Stimulated activated naive CD8-positive, alpha-beta T cell treated with anti-CD3 and anti-CD28 coated beads, Interleukin-15, Interleukin-2, amounts not matched to agents 100 U/mL and 50 U/mL, for 24 hours (primary cell): ENCODE data around the gene ITGA1.

Experiments
- ATAC-seq: fragments of 150-1000 bp; cut with Tn5 transposase; one replicate; pipeline ENCODE4 v1.10.0; 2021
- DNase-seq: peaks from one replicate; pipeline ENCODE4 v3.0.0; 2021

ITGA1 gene

DNA sequence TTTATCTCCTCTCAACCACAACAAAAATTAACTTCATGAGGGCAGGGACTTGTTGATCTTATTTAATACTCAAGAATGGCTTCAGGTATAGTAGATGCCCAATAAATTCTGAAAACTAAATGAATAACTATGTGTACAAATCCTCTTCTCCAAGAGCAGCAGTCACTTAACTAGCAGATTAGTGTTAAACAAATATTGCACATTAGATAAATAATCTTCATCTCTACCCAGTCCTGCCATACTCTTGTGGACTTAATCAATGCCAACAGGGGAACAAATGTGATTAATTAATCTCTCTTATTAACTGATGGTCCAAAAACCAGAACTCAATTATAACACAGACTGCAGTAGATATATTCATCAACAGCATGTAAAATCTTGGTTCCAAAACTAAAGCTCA, 15.0 kb upstream of the ITGA1 start:
- no peak for ATAC-seq

DNA sequence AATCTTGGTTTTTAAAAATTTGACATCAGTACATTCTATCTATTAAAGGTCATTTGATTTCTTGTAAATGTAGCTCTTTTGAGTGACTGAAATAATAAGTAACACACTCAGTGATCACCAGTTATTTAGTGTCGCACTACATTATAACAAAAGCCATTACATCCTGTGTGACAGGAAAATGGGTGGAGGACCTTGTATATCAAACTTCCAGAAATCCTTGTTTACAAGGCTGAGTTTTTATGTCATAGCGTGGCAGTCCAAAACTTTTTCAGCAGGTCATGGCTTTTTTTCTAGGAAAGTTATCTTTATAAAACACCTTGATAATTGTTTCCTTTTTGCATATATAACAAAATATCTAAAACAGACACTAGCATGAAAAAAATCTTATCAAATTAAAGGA, 14.4 kb upstream of the ITGA1 start:
- DNase-seq (no peak), ATAC-seq (no peak)

More for the DNA sequence above, 15.0 kb upstream of the ITGA1 start:
- no peak for DNase-seq

GRCh38 chr5:52774005-52774410, 13.7 kb upstream of the ITGA1 start:
- ATAC-seq: no peak
- DNase-seq: no peak

DNA sequence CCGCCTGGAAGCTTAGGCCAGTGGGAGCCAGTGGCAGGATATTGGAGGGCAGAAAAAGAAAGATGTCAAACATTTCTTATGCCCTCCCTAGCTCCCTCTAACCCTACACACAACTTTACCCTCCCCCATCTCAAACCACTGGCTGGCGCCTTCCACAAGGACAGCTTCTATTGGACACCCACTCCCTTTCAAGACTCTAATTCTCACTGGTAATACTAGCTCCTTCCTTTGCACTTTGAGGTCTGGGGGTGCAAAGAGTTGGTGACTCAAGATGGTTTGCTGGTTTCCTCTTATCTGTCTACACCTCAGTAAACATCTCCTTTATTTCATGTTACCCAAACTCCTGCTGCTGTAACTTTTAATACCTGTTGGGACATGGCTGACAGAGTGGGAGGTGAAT, 11.6 kb upstream of the ITGA1 start:
- DNase-seq (peak; percentile 27), ATAC-seq (peak; percentile 74)

GRCh38 chr5:52777186-52777585, 10.5 kb upstream of the ITGA1 start:
- DNase-seq (no peak), ATAC-seq (no peak)

GRCh38 chr5:52778781-52779180, 8.9 kb upstream of the ITGA1 start:
- ATAC-seq: no peak
- DNase-seq: no peak

DNA sequence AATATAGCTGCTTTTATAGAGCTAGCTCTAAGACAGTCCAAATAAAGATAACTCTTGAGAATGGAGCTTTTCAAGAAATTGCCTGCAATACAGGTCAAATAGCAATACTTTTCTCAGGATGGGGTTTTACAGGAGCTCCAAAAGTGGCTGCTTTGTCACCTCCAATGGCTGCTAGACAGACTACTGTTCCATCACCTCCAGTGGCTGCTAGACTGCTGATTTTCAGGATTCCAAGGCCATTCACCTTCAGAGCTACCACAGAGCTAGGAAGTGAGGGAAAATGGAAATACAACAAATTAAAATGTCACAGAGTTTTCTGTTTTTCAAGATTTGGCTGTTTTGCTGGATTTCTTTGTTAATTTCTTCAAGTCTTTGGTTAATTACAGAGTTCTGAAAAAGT, 8.5 kb upstream of the ITGA1 start:
- DNase-seq (no peak), ATAC-seq (no peak)

GRCh38 chr5:52783226-52783959, 4.3 kb upstream of the ITGA1 start:
- ATAC-seq: no peak
- no peak for DNase-seq

DNA sequence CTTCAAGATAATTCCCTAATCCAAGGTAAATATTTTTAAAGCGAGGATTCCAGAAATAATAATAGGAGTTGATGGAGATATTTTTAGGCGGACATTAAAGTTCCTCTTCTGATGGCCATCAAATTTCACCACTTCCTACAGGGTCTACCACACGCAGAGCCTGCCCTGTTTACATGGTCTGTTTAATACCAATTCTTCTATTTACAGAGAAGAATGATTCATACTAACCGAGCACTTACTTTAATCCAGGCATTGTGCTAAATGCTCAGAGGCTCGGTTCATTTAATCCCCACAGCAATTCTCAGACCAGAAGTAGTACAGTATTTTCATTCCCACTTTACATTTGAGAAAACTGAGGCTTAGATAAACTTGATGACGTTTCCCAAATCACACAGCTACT, 3.0 kb upstream of the ITGA1 start:
- no peak for DNase-seq
- no peak for ATAC-seq

DNA sequence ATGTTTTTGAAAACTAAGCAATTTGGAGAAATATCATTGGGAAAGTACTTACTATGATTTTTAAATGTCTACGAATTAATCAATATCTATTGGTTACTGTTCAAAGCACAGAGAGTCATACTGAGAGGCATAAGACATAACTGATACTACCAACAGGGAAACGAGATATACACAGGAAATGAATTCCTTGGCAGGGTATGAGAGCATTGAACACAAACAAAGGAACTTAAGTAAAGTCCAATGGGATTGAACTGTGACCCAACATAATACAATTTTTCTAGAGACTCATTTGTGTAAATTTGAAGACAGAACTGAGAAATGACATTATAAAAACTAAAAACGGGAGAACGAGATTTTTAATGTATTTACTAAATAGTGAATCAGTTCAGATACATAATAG, 1.3 kb upstream of the ITGA1 start:
- DNase-seq (no peak), ATAC-seq (no peak)

DNA sequence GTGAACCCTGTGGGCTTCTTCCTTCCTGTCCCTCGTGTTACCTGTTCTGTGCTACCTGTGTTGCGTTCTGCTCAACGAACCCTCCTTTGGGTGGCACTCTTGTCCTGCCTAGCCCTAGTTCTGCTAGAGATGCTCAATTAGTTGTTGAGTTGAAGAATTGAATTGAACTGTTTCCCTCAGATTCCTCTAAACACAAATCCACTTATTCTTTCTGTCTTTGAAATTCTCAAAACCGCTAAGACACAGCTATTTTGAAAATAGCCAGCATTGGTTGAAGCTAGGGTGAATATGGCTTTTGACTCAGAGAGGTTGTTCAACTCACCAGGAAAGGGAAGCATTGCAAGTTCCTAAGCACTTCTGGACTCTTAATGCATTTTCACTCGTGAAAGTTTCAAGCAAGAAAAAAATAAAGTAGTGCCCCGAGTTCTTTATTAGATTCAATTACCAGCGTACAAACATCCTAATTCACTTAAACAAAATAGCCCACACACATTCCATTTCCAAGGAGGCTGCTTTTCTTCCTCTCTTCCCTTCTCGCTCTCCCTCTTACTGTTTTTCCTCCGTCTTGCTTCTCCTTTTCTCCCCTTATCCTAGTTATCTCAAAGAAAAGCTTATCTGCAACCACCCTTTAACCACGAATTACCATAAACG, 642 bp upstream of the ITGA1 start:
- DNase-seq (no peak), ATAC-seq (no peak)

DNA sequence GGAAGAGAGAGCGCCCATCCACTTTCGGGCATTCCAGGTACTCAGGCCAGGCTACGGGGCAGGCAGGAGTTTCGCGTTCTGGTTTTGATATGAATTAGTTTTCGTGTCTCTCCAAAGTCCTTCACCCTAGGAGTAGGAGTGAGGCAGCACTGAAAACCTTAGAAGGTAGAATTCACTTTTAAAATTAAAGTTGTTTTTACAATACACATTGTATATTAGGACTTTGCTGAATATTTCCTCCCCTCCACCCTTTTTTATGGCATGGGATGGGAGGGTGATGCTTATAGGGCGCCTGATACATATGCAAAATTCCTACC, 747 bp downstream of the ITGA1 start:
- DNase-seq: no peak
- ATAC-seq: no peak

DNA sequence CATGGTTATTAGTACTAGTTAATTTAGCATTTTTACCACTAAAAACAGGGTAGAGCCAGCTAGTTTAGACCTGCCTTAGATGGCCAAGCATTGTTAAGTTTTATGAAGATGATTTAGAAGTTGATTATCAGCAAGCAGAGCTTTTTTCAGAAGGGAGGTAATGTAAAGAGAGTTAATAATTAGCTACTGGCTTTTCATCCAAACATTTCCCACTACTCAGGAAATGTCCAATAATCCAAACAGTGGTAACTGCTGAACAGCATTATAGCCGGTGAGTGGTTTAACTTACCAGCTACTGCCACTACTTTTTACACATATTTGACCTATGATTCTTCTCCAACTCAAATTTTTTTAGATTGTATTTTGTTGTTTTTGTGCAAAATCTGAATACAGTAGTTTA, 1.7 kb downstream of the ITGA1 start:
- no peak for DNase-seq
- no peak for ATAC-seq

- ATAC-seq (no peak), DNase-seq (no peak)
Measured at GRCh38 chr5:52789851-52790250, 2.1 kb downstream of the ITGA1 start.

GRCh38 chr5:52791366-52791765, 3.6 kb downstream of the ITGA1 start:
- ATAC-seq (no peak), DNase-seq (no peak)

DNA sequence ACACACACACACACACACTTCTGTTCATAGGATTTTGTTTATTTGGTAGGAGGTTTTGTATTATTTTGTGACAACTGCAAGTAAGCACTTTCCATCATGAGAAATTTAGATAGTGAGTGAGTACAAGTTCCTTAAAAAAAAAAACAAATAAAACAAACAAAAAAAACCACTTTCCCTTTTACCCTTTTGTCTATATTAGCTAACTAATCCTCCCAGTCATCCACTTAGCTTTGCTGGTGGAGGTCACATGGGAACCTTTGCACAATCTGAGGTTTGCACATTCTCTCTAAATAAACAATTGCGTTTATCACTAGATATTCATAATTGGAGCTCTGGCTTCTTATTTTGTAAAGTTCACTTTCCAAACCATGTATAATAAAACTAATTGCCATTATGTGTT, 6.8 kb downstream of the ITGA1 start:
- ATAC-seq (no peak), DNase-seq (no peak)

DNA sequence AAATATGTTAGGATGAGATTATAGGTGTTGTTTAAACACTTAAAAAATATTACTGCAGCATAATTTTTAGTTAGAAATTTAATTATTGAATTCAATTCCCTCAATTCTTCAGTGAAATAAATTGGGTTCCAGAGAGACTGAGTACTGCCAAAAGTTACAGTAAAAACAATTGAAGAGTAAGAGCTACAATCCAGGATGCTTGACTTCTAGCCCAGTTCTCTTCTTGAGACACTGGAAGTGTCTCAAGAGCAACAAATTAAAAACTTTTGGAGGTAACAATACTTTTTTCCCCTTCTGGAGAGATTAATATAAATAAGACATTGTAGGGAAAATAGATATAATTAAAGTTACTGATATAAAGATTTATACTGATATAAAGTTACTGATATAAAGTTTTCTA, 8.3 kb downstream of the ITGA1 start:
- ATAC-seq (no peak), DNase-seq (no peak)

GRCh38 chr5:52796516-52797103, 8.9 kb downstream of the ITGA1 start:
- ATAC-seq (no peak), DNase-seq (no peak)

DNA sequence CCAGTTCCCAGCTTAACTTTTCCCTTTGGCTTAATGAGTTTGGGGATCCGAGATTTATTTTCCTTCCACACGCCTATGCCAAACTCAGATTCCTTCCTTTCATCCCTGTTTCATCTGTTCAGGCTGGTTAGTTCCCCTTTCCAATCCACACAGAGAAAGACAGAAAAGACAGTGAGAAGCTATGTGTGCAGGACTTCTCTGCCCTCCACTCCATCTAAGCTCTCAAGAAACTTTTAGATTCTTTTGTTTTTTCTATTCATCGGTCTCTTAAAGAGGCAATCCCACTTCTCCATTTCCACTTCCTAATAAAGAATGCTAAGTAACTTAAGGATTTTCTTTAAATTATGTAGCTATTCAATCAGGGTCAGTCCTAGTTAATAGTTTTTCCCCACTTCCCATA, 11.2 kb downstream of the ITGA1 start:
- DNase-seq (no peak), ATAC-seq (no peak)

GRCh38 chr5:52799358-52799982, 11.8 kb downstream of the ITGA1 start:
- ATAC-seq: peak; percentile 11
- peak; percentile 30 for DNase-seq

DNA sequence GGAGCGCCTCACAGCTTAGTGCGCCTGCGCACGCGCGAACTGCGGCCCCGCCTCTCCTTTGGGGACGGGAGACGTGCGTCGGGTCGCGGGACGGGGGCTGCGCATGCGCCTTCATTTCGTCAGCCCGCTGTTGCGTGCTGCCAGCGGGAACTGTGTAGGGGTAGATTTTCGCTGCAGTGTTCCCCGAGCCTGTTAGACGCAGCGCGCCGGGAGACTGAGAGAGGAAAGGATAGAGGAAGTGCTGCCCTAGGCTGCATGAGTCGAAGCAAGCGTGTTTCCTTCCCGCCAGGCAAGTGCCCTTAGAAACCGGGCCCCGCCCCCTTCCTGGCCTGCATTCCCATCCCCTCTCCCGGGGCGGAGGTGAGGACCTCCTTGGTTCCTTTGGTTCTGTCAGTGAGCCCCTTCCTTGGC, 12.3 kb downstream of the ITGA1 start:
- peak; percentile 89 for ATAC-seq
- DNase-seq: peak; percentile 97

GRCh38 chr5:52800394-52801213, 12.9 kb downstream of the ITGA1 start:
- ATAC-seq: peak; percentile 75
- peak; percentile 67 for DNase-seq

DNA sequence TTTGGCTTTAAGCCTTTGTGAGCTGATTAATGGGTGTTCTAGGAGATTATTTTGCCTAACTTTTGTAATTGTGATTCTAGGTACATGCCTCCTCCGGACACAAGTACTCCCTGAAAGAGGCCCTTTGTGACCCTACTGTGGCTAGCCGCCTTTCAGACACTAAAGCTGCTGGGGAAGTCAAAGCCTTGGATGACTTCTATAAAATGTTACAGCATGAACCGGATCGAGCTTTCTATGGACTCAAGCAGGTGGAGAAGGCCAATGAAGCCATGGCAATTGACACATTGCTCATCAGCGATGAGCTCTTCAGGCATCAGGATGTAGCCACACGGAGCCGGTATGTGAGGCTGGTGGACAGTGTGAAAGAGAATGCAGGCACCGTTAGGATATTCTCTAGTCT, 13.6 kb downstream of the ITGA1 start:
- no peak for DNase-seq
- no peak for ATAC-seq
